Superior temporal gyrus (tissue), 1 donor: ENCODE measurements around the gene DYNLT1.
"Not testable (repeated sequence)": the region's sequence is repeated elsewhere in the genome, so short reads cannot be mapped to it uniquely, and the experiment has no call there.

ENCODE experiments used
- DNase-seq: peaks from one replicate; pipeline ENCODE4 v3.0.0-alpha.2; 2016; ENCODE audit errors: extremely low spot score

DYNLT1 gene

GRCh38 chr6:158663625-158664165 lies 19.2 kb upstream of the DYNLT1 start:
- no peak for DNase-seq

- DNase-seq = no peak
Measured at GRCh38 chr6:158662954-158663624, 18.5 kb upstream of the DYNLT1 start.

- no peak for DNase-seq
Measured at GRCh38 chr6:158662607-158662953, 18.0 kb upstream of the DYNLT1 start.

- DNase-seq = no peak
Measured at GRCh38 chr6:158661156-158661685, 16.7 kb upstream of the DYNLT1 start.

- no peak for DNase-seq
Measured at GRCh38 chr6:158660333-158660754, 15.8 kb upstream of the DYNLT1 start.

- not testable (repeated sequence) for DNase-seq
Measured at GRCh38 chr6:158656986-158657385, 12.4 kb upstream of the DYNLT1 start.

- no peak for DNase-seq
Measured at GRCh38 chr6:158655569-158656450, 11.3 kb upstream of the DYNLT1 start.

- DNase-seq = no peak
Measured at GRCh38 chr6:158654960-158655489, 10.5 kb upstream of the DYNLT1 start.

GRCh38 chr6:158654498-158654897 lies 10.0 kb upstream of the DYNLT1 start:
- DNase-seq = no peak

- no peak for DNase-seq
Measured at GRCh38 chr6:158653577-158654354, 9.2 kb upstream of the DYNLT1 start.

- not testable (repeated sequence) for DNase-seq
Measured at GRCh38 chr6:158651981-158652737, 7.6 kb upstream of the DYNLT1 start.

GRCh38 chr6:158649289-158650143 lies 5.0 kb upstream of the DYNLT1 start, which contains the start of gene SYTL3:
TSS of gene SYTL3 (plus strand) at chr6:158650054. CDS start at chr6:158663269, 13,215 bp downstream.
- no peak for DNase-seq

- no peak for DNase-seq
Measured at GRCh38 chr6:158648682-158649131, 4.2 kb upstream of the DYNLT1 start.

- DNase-seq = no peak
Measured at GRCh38 chr6:158647501-158647900, 3.0 kb upstream of the DYNLT1 start.

GRCh38 chr6:158646023-158646910 lies 1.7 kb upstream of the DYNLT1 start:
- no peak for DNase-seq

GRCh38 chr6:158645064-158646022 lies 800 bp upstream of the DYNLT1 start:
- DNase-seq = peak; percentile 66

- no peak for DNase-seq
Measured at GRCh38 chr6:158643836-158644230, 710 bp downstream of the DYNLT1 start.
